ENCODE measurements around the gene SLN.

DNA sequence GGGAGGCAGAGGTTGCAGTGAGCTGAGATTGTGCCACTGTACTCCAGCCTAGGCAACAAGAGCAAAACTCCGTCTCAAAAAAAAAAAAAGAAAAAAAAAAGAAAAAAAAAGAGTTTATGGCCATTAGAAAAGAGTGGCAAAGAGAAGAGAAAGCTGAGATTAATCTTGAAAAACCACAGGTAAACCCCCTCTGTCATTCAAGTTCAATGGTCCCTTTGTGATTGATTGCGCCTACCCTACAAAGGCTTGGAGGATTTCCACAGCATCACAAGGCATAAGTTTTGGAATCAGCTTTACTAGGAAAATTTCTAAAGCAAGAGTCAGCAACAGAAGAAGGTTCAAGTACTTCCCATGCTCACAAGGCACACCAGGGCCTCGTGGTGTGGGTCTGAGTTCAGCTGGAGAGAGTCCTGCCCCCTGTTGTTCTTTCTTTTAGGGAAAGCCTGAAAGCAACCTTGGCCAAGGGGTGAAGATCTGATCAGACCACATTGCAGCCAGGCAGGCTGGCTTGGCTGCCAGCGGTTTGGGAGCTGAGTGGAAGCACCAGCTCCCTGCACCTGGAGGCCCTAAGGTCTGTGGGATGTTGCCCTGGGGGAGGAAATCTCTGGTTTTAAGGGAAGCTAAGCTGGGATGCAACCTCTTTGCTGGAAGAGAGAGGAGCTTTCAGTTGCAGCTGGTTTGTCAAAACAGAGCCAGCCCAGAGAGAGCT lies 41.8 kb downstream of the SLN start:
- TF ChIP-seq POLR2AphosphoS5 (IDR thresholded peaks at IDR 0.05): no peak
- TF ChIP-seq, protein P1, sequence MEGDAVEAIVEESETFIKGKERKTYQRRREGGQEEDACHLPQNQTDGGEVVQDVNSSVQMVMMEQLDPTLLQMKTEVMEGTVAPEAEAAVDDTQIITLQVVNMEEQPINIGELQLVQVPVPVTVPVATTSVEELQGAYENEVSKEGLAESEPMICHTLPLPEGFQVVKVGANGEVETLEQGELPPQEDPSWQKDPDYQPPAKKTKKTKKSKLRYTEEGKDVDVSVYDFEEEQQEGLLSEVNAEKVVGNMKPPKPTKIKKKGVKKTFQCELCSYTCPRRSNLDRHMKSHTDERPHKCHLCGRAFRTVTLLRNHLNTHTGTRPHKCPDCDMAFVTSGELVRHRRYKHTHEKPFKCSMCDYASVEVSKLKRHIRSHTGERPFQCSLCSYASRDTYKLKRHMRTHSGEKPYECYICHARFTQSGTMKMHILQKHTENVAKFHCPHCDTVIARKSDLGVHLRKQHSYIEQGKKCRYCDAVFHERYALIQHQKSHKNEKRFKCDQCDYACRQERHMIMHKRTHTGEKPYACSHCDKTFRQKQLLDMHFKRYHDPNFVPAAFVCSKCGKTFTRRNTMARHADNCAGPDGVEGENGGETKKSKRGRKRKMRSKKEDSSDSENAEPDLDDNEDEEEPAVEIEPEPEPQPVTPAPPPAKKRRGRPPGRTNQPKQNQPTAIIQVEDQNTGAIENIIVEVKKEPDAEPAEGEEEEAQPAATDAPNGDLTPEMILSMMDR (IDR thresholded peaks at IDR 0.05): no peak
- no peak for TF ChIP-seq POLR2A (IDR thresholded peaks at IDR 0.05)
- no peak for TF ChIP-seq EP300 (IDR thresholded peaks at IDR 0.05)
